ENCODE measurements around the gene PPL. TPM values are rescaled to one million over a fixed set of nuclear protein-coding genes. Genes with fewer than 3 reads are reported as not detected.

PPL gene
- total RNA-seq, 1 experiment from 2014 or later, result 56.4 TPM

DNA sequence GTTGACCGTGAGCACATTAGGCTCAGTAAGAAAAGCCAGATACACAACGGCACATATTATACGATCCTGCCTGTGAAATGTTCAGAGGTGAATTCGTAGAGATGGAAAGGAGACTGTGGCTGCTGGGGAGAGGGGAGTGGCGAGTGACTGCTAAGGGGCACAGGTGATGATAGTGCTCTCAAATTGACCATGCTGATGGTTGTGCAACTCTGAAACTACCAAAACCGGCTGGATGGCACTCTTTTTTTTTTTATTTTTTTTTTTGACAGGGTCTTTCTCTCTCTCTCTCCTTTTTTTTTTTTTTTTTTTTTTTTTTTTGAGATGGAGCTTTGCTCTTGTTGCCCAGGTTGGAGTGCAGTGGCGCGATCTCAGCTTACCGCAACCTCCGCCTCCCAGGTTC is 13.0 kb upstream of the PPL start:
- Histone ChIP-seq H3K36me3 (ENCODE audit: control insufficient read depth in 1 of 2, insufficient read depth in 2 of 2, low read length in 2 of 2) (no peaks in the 10 kb centered on the region), H3K4me3 (replicated peaks in 1 of 2; ENCODE audit: low read depth in 1 of 2, low read length in 2 of 2) (no peak overlapping the region), H3K27ac (ENCODE audit: low read depth, low read length) (no peak overlapping the region), H4K20me1 (ENCODE audit: insufficient read depth) (no peaks in the 10 kb centered on the region), H2AFZ (ENCODE audit: low read depth, low read length, poor library complexity, severe bottlenecking) (no peak overlapping the region), H3K9me3 (ENCODE audit: control insufficient read depth in 1 of 2, insufficient read depth in 1 of 2, low read depth in 1 of 2, low read length in 2 of 2) (no peaks in the 10 kb centered on the region), H3K4me2 (ENCODE audit: low read length) (no peak overlapping the region), H3K4me1 (ENCODE audit: control insufficient read depth in 1 of 2, insufficient read depth in 2 of 2, low read length in 2 of 2) (peaks cover 21 to 29% of the 10 kb centered on the region in 2 experiments), H3K79me2 (ENCODE audit: insufficient read depth, low read length) (no peaks in the 10 kb centered on the region), H3K9me2 (ENCODE audit: insufficient read depth) (no peaks in the 10 kb centered on the region), H3K27me3 (ENCODE audit: insufficient read depth, low read length) (no peaks in the 10 kb centered on the region), H3K9ac (ENCODE audit: low read length) (no peak overlapping the region)
- TF ChIP-seq, protein P1, sequence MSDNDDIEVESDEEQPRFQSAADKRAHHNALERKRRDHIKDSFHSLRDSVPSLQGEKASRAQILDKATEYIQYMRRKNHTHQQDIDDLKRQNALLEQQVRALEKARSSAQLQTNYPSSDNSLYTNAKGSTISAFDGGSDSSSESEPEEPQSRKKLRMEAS (IDR thresholded peaks at IDR 0.05), result no peak
- TF ChIP-seq RAD21 (IDR thresholded peaks at IDR 0.05; ENCODE audit: low read depth), result no peak
- no peak for TF ChIP-seq TCF7L2 (IDR thresholded peaks at IDR 0.05; ENCODE audit: borderline replicate concordance, extremely low read depth, insufficient read depth, insufficient read length)
- no peak for TF ChIP-seq ZNF274 (IDR thresholded peaks at IDR 0.05; ENCODE audit: low read depth, low read length)
- no peak for TF ChIP-seq YY1 (IDR thresholded peaks at IDR 0.05; ENCODE audit: extremely low read depth, insufficient replicate concordance, low read depth, low read length)
- TF ChIP-seq POLR2AphosphoS5 (IDR thresholded peaks at IDR 0.05; ENCODE audit: low read depth, low read length), result no peak
- TF ChIP-seq, protein P2, sequence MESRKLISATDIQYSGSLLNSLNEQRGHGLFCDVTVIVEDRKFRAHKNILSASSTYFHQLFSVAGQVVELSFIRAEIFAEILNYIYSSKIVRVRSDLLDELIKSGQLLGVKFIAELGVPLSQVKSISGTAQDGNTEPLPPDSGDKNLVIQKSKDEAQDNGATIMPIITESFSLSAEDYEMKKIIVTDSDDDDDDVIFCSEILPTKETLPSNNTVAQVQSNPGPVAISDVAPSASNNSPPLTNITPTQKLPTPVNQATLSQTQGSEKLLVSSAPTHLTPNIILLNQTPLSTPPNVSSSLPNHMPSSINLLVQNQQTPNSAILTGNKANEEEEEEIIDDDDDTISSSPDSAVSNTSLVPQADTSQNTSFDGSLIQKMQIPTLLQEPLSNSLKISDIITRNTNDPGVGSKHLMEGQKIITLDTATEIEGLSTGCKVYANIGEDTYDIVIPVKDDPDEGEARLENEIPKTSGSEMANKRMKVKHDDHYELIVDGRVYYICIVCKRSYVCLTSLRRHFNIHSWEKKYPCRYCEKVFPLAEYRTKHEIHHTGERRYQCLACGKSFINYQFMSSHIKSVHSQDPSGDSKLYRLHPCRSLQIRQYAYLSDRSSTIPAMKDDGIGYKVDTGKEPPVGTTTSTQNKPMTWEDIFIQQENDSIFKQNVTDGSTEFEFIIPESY (IDR thresholded peaks at IDR 0.05; ENCODE audit: extremely low read depth, insufficient replicate concordance, low read length), result no peak
- TF ChIP-seq FOSL1 (IDR thresholded peaks at IDR 0.05; ENCODE audit: low read depth), result no peak
- TF ChIP-seq ZFX (IDR thresholded peaks at IDR 0.05), result no peak
- no peak for TF ChIP-seq CBX3 (IDR thresholded peaks at IDR 0.05; ENCODE audit: low read depth)
- TF ChIP-seq SP1 (IDR thresholded peaks at IDR 0.05; ENCODE audit: low read depth), result no peak
- no peak for TF ChIP-seq SRF (IDR thresholded peaks at IDR 0.05; ENCODE audit: low read depth)
- no peak for ATAC-seq
- intact Hi-C loops (cut with micrococcal nuclease), result loop anchor here (5.0 to 10.0 kb wide), 2 partner anchors 183 to 545 kb away; partner anchors contain the start of gene ZNF500
- no peak for DNase-seq (ENCODE audit: low read depth, low spot score)
- ChIA-PET POLR2A (interaction anchor here (0.7 kb wide), 1 partner anchor 156 kb away, joined by 4 read pairs; no protein-coding TSS in a partner anchor), CTCF (no interaction called here), RAD21 (ENCODE audit: low non-redundant PET in 1 of 2, low total read pairs in 2 of 2, uncharacterized antibody in 2 of 2, unreplicated experiment in 2 of 2) (no interaction called here)
- no TSS peak for BruUV-seq (replicated peaks)
